HUDEP-2 (cell line): Measurements from ENCODE around the gene FBXO17.
"Not testable (repeated sequence)": the region's sequence is repeated elsewhere in the genome, so short reads cannot be mapped to it uniquely, and the experiment has no call there.

ENCODE experiments used
- DNase-seq, 76 experiments: peaks; one replicate each; lab custom pipeline; 2025; ENCODE audit not compliant: unreplicated experiment in 76 of 76; lab: John Stamatoyannopoulos, UW

Gene FBXO17

GRCh38 chr19:38975214-38975860 is at the start of gene FBXO17:
Gene FBXO17 (minus strand): TSS chr19:38975742. CDS start chr19:38950319, 25,423 bp downstream.
- no peak for DNase-seq

GRCh38 chr19:39024875-39025641 is 49.5 kb upstream of the FBXO17 start:
- DNase-seq: no peak

- DNase-seq: no peak
Measured at GRCh38 chr19:39021063-39021462, 45.5 kb upstream of the FBXO17 start.

- no peak for DNase-seq
Measured at GRCh38 chr19:39017646-39018045, 42.1 kb upstream of the FBXO17 start.

GRCh38 chr19:39017026-39017425 is 41.5 kb upstream of the FBXO17 start:
- no peak for DNase-seq

- no peak for DNase-seq
Measured at GRCh38 chr19:39014037-39014436, 38.5 kb upstream of the FBXO17 start.

- DNase-seq: no peak
Measured at GRCh38 chr19:39009001-39009400, 33.5 kb upstream of the FBXO17 start.

- DNase-seq: no peak
Measured at GRCh38 chr19:39008137-39008536, 32.6 kb upstream of the FBXO17 start.

- DNase-seq: no peak
Measured at GRCh38 chr19:39007096-39007495, 31.6 kb upstream of the FBXO17 start.

GRCh38 chr19:39004403-39004802 is 28.9 kb upstream of the FBXO17 start:
- no peak for DNase-seq

- DNase-seq: no peak
Measured at GRCh38 chr19:39003796-39004195, 28.3 kb upstream of the FBXO17 start.

GRCh38 chr19:39003188-39003587 is 27.6 kb upstream of the FBXO17 start:
- no peak for DNase-seq

GRCh38 chr19:39001041-39001440 is 25.5 kb upstream of the FBXO17 start:
- DNase-seq: no peak

- DNase-seq: not testable (repeated sequence)
Measured at GRCh38 chr19:38997576-38997975, 22.0 kb upstream of the FBXO17 start.

- DNase-seq: no peak
Measured at GRCh38 chr19:38993271-38993670, 17.7 kb upstream of the FBXO17 start.

GRCh38 chr19:38990949-38991697 is 15.6 kb upstream of the FBXO17 start:
- DNase-seq: no peak

GRCh38 chr19:38989614-38990013 is 14.1 kb upstream of the FBXO17 start:
- DNase-seq: not testable (repeated sequence)

GRCh38 chr19:38989066-38989605 is 13.6 kb upstream of the FBXO17 start:
- DNase-seq: no peak

- DNase-seq: not testable (repeated sequence)
Measured at GRCh38 chr19:38988627-38989026, 13.1 kb upstream of the FBXO17 start.

GRCh38 chr19:38987745-38988144 is 12.2 kb upstream of the FBXO17 start:
- DNase-seq: not testable (repeated sequence)

- DNase-seq: no peak
Measured at GRCh38 chr19:38985262-38985661, 9.7 kb upstream of the FBXO17 start.
